Iris pigment epithelial cell (primary cell): ENCODE results near the gene SESN3.

Experiments used
- DNase-seq: peaks from one replicate; pipeline ENCODE4 v3.0.0-alpha.2; 2011; ENCODE audit warnings: low read depth

Gene SESN3

GRCh38 chr11:95121698-95122097, 109.3 kb downstream of the SESN3 start:
- DNase-seq, result peak; percentile 29

- no peak for DNase-seq
Measured at GRCh38 chr11:95119361-95120060, 111.5 kb downstream of the SESN3 start.

- no peak for DNase-seq
Measured at GRCh38 chr11:95115597-95115996, 115.4 kb downstream of the SESN3 start.
